ENCODE data around the gene TRAF1.

The TRAF1 gene

GRCh38 chr9:120924698-120925534, 1.7 kb downstream of the TRAF1 start:
- DNase-seq (ENCODE audit: low read depth in 2 of 2): no peak

GRCh38 chr9:120923620-120924328, 2.8 kb downstream of the TRAF1 start:
- no peak for DNase-seq (ENCODE audit: low read depth in 2 of 2)

GRCh38 chr9:120922404-120923195, 4.0 kb downstream of the TRAF1 start:
- DNase-seq (ENCODE audit: low read depth in 2 of 2): no peak

GRCh38 chr9:120921661-120922181, 4.9 kb downstream of the TRAF1 start:
- no peak for DNase-seq (ENCODE audit: low read depth in 2 of 2)

- DNase-seq (ENCODE audit: low read depth in 2 of 2): no peak
Observed at GRCh38 chr9:120920806-120921178, 5.8 kb downstream of the TRAF1 start.

- DNase-seq (ENCODE audit: low read depth in 2 of 2): no peak
Observed at GRCh38 chr9:120919843-120920805, 6.5 kb downstream of the TRAF1 start.

GRCh38 chr9:120918931-120919842, 7.4 kb downstream of the TRAF1 start:
- no peak for DNase-seq (ENCODE audit: low read depth in 2 of 2)

- no peak for DNase-seq (ENCODE audit: low read depth in 2 of 2)
Observed at GRCh38 chr9:120917929-120918762, 8.4 kb downstream of the TRAF1 start.

- DNase-seq (ENCODE audit: low read depth in 2 of 2): no peak
Observed at GRCh38 chr9:120916991-120917880, 9.4 kb downstream of the TRAF1 start.

GRCh38 chr9:120916588-120916987, 10.0 kb downstream of the TRAF1 start:
- no peak for DNase-seq (ENCODE audit: low read depth in 2 of 2)

- no peak for DNase-seq (ENCODE audit: low read depth in 2 of 2)
Observed at GRCh38 chr9:120915854-120916470, 10.6 kb downstream of the TRAF1 start.

- no peak for DNase-seq (ENCODE audit: low read depth in 2 of 2)
Observed at GRCh38 chr9:120914953-120915352, 11.6 kb downstream of the TRAF1 start.

- no peak for DNase-seq (ENCODE audit: low read depth in 2 of 2)
Observed at GRCh38 chr9:120914396-120914795, 12.2 kb downstream of the TRAF1 start.

- no peak for DNase-seq (ENCODE audit: low read depth in 2 of 2)
Observed at GRCh38 chr9:120913647-120914264, 12.8 kb downstream of the TRAF1 start.

GRCh38 chr9:120912958-120913646, 13.5 kb downstream of the TRAF1 start:
- DNase-seq (ENCODE audit: low read depth in 2 of 2): no peak

GRCh38 chr9:120911295-120911837, 15.2 kb downstream of the TRAF1 start:
- no peak for DNase-seq (ENCODE audit: low read depth in 2 of 2)

All from activated CD8-positive, alpha-beta memory T cell treated with anti-CD3 and anti-CD28 coated beads for 4 hours (primary cell).